Neural cell (in vitro differentiated cells): ENCODE results near the gene ADAP1.

ENCODE experiments used
- EP300 ChIP-seq: fragments of 450-650 bp; conservative IDR thresholded peaks from 2 replicates; pipeline ENCODE4 v1.6.1; 2014; ENCODE audit warnings: antibody characterized with exemption, mild to moderate bottlenecking, moderate library complexity; ENCODE audit not compliant: poor library complexity, severe bottlenecking
- POLR2AphosphoS5 ChIP-seq: IDR thresholded peaks from 2 replicates; pipeline ENCODE4 v1.6.1; 2012
- RAD21 ChIP-seq: fragments of 450-650 bp; conservative IDR thresholded peaks from 2 replicates; pipeline ENCODE4 v1.6.1; 2014; ENCODE audit warnings: antibody characterized with exemption, mild to moderate bottlenecking, moderate library complexity
- TF ChIP-seq, protein P1 (sequence below): IDR thresholded peaks from 2 replicates; pipeline ENCODE4 v1.6.1; 2012; ENCODE audit warnings: borderline replicate concordance
- TF ChIP-seq, protein P2 (sequence below): fragments of 450-650 bp; IDR thresholded peaks from 2 replicates; pipeline ENCODE4 v1.5.1; 2014; ENCODE audit warnings: antibody characterized with exemption, mild to moderate bottlenecking, moderate library complexity; ENCODE audit not compliant: poor library complexity, severe bottlenecking

DNA sequence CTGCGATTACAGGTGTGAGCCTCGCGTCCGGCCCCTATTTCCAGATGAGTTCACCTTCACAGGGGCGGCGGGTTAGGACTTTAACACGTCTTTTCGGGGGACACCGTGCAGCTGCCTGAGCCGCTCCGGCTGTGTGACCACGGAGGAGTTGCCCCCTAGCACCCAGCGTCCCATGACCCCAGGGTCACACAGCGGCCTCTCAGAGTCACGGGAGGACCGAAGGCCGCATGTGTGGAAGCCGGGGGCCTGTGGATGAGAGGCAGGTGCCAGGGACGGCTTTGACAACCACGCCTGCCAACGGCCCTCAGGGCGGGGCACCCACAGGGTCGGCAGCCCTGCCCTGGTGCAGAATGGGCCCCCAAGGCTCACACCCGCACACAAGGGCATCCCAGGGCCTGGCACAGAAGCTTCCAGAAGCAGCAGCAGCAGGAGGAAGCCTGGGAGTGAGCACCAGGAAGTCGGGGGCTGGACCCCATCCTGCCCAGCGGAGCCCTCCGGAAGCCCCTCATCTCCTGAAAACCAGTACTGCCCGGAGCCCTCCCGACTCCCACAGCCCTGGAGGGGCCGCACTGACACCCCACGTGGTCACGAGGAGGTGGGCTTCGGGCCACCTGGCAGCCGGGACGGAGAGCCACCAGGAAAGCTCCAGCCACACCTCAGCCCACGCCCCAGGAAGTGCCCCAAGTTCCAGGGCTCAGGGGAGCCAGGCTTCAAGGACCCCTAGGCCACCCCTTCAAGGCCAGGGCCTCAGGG lies 32.7 kb downstream of the ADAP1 start:
- TF ChIP-seq RAD21: no peak
- TF ChIP-seq, protein P1, sequence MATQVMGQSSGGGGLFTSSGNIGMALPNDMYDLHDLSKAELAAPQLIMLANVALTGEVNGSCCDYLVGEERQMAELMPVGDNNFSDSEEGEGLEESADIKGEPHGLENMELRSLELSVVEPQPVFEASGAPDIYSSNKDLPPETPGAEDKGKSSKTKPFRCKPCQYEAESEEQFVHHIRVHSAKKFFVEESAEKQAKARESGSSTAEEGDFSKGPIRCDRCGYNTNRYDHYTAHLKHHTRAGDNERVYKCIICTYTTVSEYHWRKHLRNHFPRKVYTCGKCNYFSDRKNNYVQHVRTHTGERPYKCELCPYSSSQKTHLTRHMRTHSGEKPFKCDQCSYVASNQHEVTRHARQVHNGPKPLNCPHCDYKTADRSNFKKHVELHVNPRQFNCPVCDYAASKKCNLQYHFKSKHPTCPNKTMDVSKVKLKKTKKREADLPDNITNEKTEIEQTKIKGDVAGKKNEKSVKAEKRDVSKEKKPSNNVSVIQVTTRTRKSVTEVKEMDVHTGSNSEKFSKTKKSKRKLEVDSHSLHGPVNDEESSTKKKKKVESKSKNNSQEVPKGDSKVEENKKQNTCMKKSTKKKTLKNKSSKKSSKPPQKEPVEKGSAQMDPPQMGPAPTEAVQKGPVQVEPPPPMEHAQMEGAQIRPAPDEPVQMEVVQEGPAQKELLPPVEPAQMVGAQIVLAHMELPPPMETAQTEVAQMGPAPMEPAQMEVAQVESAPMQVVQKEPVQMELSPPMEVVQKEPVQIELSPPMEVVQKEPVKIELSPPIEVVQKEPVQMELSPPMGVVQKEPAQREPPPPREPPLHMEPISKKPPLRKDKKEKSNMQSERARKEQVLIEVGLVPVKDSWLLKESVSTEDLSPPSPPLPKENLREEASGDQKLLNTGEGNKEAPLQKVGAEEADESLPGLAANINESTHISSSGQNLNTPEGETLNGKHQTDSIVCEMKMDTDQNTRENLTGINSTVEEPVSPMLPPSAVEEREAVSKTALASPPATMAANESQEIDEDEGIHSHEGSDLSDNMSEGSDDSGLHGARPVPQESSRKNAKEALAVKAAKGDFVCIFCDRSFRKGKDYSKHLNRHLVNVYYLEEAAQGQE: no peak
- TF ChIP-seq POLR2AphosphoS5: no peak
- TF ChIP-seq, protein P2, sequence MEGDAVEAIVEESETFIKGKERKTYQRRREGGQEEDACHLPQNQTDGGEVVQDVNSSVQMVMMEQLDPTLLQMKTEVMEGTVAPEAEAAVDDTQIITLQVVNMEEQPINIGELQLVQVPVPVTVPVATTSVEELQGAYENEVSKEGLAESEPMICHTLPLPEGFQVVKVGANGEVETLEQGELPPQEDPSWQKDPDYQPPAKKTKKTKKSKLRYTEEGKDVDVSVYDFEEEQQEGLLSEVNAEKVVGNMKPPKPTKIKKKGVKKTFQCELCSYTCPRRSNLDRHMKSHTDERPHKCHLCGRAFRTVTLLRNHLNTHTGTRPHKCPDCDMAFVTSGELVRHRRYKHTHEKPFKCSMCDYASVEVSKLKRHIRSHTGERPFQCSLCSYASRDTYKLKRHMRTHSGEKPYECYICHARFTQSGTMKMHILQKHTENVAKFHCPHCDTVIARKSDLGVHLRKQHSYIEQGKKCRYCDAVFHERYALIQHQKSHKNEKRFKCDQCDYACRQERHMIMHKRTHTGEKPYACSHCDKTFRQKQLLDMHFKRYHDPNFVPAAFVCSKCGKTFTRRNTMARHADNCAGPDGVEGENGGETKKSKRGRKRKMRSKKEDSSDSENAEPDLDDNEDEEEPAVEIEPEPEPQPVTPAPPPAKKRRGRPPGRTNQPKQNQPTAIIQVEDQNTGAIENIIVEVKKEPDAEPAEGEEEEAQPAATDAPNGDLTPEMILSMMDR: no peak
- TF ChIP-seq EP300: no peak
